ENCODE data around the gene HIP1.

The HIP1 gene

GRCh38 chr7:75642810-75643486 is 95.8 kb downstream of the HIP1 start:
- POLR2A ChIA-PET, result no interaction called here
- CTCF ChIA-PET, result no interaction called here
- DNase-seq (ENCODE audit: extremely low spot score), result peak; percentile 71
- TF ChIP-seq CTBP1 (IDR thresholded peaks at IDR 0.05; ENCODE audit: borderline replicate concordance) (no peak), FOXK2 (IDR thresholded peaks at IDR 0.05) (no peak)

- TF ChIP-seq SP1 (IDR thresholded peaks at IDR 0.05), result no peak
- TF ChIP-seq FOXM1 (IDR thresholded peaks at IDR 0.05; ENCODE audit: borderline replicate concordance), result no peak
- no peak for TF ChIP-seq FOXA1 (IDR thresholded peaks at IDR 0.05)
- no peak for TF ChIP-seq FOXK2 (IDR thresholded peaks at IDR 0.05)
- TF ChIP-seq SUZ12 (IDR thresholded peaks at IDR 0.05), result no peak
- no peak for TF ChIP-seq TARDBP (IDR thresholded peaks at IDR 0.05)
- no peak for TF ChIP-seq CTBP1 (IDR thresholded peaks at IDR 0.05; ENCODE audit: borderline replicate concordance)
- TF ChIP-seq NFRKB (IDR thresholded peaks at IDR 0.05), result no peak
- no peak for DNase-seq (ENCODE audit: extremely low spot score)
- ChIA-PET CTCF (no interaction called here), POLR2A (no interaction called here)
Measured at GRCh38 chr7:75640201-75640600, 98.5 kb downstream of the HIP1 start.

- POLR2A ChIA-PET, result no interaction called here
- TF ChIP-seq LEF1 (IDR thresholded peaks at IDR 0.05; ENCODE audit: borderline replicate concordance) (no peak), PKNOX1 (IDR thresholded peaks at IDR 0.05) (no peak), ZNF384 (IDR thresholded peaks at IDR 0.05) (no peak), TARDBP (IDR thresholded peaks at IDR 0.05) (no peak), NFRKB (IDR thresholded peaks at IDR 0.05) (no peak)
- CTCF ChIA-PET, result no interaction called here
- no peak for DNase-seq (ENCODE audit: extremely low spot score)
Measured at GRCh38 chr7:75639886-75640190, 98.9 kb downstream of the HIP1 start.

GRCh38 chr7:75639071-75639885 is 99.5 kb downstream of the HIP1 start:
- DNase-seq (ENCODE audit: extremely low spot score), result peak; percentile 57
- CTCF ChIA-PET, result no interaction called here
- POLR2A ChIA-PET, result no interaction called here
- TF ChIP-seq SUZ12 (IDR thresholded peaks at IDR 0.05), result no peak
- no peak for TF ChIP-seq NFRKB (IDR thresholded peaks at IDR 0.05)
- TF ChIP-seq TARDBP (IDR thresholded peaks at IDR 0.05), result no peak
- no peak for TF ChIP-seq ELF4 (IDR thresholded peaks at IDR 0.05)
- no peak for TF ChIP-seq ZNF384 (IDR thresholded peaks at IDR 0.05)
- TF ChIP-seq FOXA1 (IDR thresholded peaks at IDR 0.05), result no peak
- TF ChIP-seq PKNOX1 (IDR thresholded peaks at IDR 0.05), result no peak
- no peak for TF ChIP-seq HDGF (IDR thresholded peaks at IDR 0.05; ENCODE audit: borderline replicate concordance)
- no peak for TF ChIP-seq FOXM1 (IDR thresholded peaks at IDR 0.05; ENCODE audit: borderline replicate concordance)
- no peak for TF ChIP-seq FOXK2 (IDR thresholded peaks at IDR 0.05)
- TF ChIP-seq CTBP1 (IDR thresholded peaks at IDR 0.05; ENCODE audit: borderline replicate concordance), result no peak
- no peak for TF ChIP-seq BHLHE40 (IDR thresholded peaks at IDR 0.05; ENCODE audit: borderline replicate concordance)
- no peak for TF ChIP-seq LEF1 (IDR thresholded peaks at IDR 0.05; ENCODE audit: borderline replicate concordance)
- no peak for TF ChIP-seq SP1 (IDR thresholded peaks at IDR 0.05)
- no peak for TF ChIP-seq L3MBTL2 (conservative IDR thresholded peaks at IDR 0.05)
- TF ChIP-seq ARNT (IDR thresholded peaks at IDR 0.05), result no peak

GRCh38 chr7:75638594-75639070 is 100.1 kb downstream of the HIP1 start:
- ChIA-PET CTCF (no interaction called here), POLR2A (no interaction called here)
- no peak for TF ChIP-seq HDGF (IDR thresholded peaks at IDR 0.05; ENCODE audit: borderline replicate concordance)
- TF ChIP-seq TARDBP (IDR thresholded peaks at IDR 0.05), result no peak
- no peak for TF ChIP-seq FOXK2 (IDR thresholded peaks at IDR 0.05)
- TF ChIP-seq LEF1 (IDR thresholded peaks at IDR 0.05; ENCODE audit: borderline replicate concordance), result no peak
- TF ChIP-seq ARNT (IDR thresholded peaks at IDR 0.05), result no peak
- no peak for TF ChIP-seq BHLHE40 (IDR thresholded peaks at IDR 0.05; ENCODE audit: borderline replicate concordance)
- no peak for TF ChIP-seq FOXA1 (IDR thresholded peaks at IDR 0.05)
- TF ChIP-seq PKNOX1 (IDR thresholded peaks at IDR 0.05), result no peak
- no peak for TF ChIP-seq CTBP1 (IDR thresholded peaks at IDR 0.05; ENCODE audit: borderline replicate concordance)
- TF ChIP-seq SP1 (IDR thresholded peaks at IDR 0.05), result no peak
- no peak for TF ChIP-seq NFRKB (IDR thresholded peaks at IDR 0.05)
- TF ChIP-seq L3MBTL2 (conservative IDR thresholded peaks at IDR 0.05), result no peak
- TF ChIP-seq FOXM1 (IDR thresholded peaks at IDR 0.05; ENCODE audit: borderline replicate concordance), result no peak
- no peak for TF ChIP-seq ZNF384 (IDR thresholded peaks at IDR 0.05)
- no peak for TF ChIP-seq ELF4 (IDR thresholded peaks at IDR 0.05)
- peak; percentile 66 for DNase-seq (ENCODE audit: extremely low spot score)

- no peak for TF ChIP-seq SP1 (IDR thresholded peaks at IDR 0.05)
- TF ChIP-seq ARNT (IDR thresholded peaks at IDR 0.05), result no peak
- no peak for TF ChIP-seq FOXM1 (IDR thresholded peaks at IDR 0.05; ENCODE audit: borderline replicate concordance)
- TF ChIP-seq FOXA1 (IDR thresholded peaks at IDR 0.05), result no peak
- no peak for TF ChIP-seq BHLHE40 (IDR thresholded peaks at IDR 0.05; ENCODE audit: borderline replicate concordance)
- no peak for TF ChIP-seq SUZ12 (IDR thresholded peaks at IDR 0.05)
- TF ChIP-seq NFRKB (IDR thresholded peaks at IDR 0.05), result no peak
- TF ChIP-seq PKNOX1 (IDR thresholded peaks at IDR 0.05), result no peak
- no peak for TF ChIP-seq ELF4 (IDR thresholded peaks at IDR 0.05)
- no peak for TF ChIP-seq L3MBTL2 (conservative IDR thresholded peaks at IDR 0.05)
- no peak for TF ChIP-seq ZNF384 (IDR thresholded peaks at IDR 0.05)
- TF ChIP-seq LEF1 (IDR thresholded peaks at IDR 0.05; ENCODE audit: borderline replicate concordance), result no peak
- no peak for TF ChIP-seq HDGF (IDR thresholded peaks at IDR 0.05; ENCODE audit: borderline replicate concordance)
- no peak for TF ChIP-seq CTBP1 (IDR thresholded peaks at IDR 0.05; ENCODE audit: borderline replicate concordance)
- TF ChIP-seq FOXK2 (IDR thresholded peaks at IDR 0.05), result no peak
- no peak for TF ChIP-seq TARDBP (IDR thresholded peaks at IDR 0.05)
- CTCF ChIA-PET, result no interaction called here
- DNase-seq (ENCODE audit: extremely low spot score), result no peak
- POLR2A ChIA-PET, result no interaction called here
Measured at GRCh38 chr7:75637854-75638593, 100.7 kb downstream of the HIP1 start.

Measured in HEK293T (cell line).